GM23338 (cell line): ENCODE measurements around the gene EEPD1. TPM values are rescaled to one million over a fixed set of nuclear protein-coding genes. Genes with fewer than 3 reads are reported as not detected.

ENCODE experiments used
- ATAC-seq: fragments of 200-7000 bp; cut with Tn5 transposase; 3 replicates; pipeline ENCODE4 v1.9.1; 2020
- DNase-seq: peaks from one replicate; pipeline ENCODE4 v3.0.0-alpha.2; 2015; ENCODE audit warnings: low spot score
- H2AFZ ChIP-seq: fragments of 200-600 bp; sonication (generic); 2 replicates; pipeline ENCODE4 v1.8.0; 2016; ENCODE audit warnings: antibody characterized with exemption, mild to moderate bottlenecking, moderate library complexity
- H3F3A ChIP-seq: fragments of 200-600 bp; sonication (generic); replicated peaks from 2 replicates; pipeline ENCODE4 v1.8.0; 2017; ENCODE audit warnings: antibody characterized with exemption, mixed run types, low read depth
- H3K27ac ChIP-seq: fragments of 200-600 bp; sonication (generic); 2 replicates; pipeline ENCODE4 v1.6.1; 2016; ENCODE audit warnings: low read depth
- H3K27me3 ChIP-seq: fragments of 200-600 bp; sonication (generic); 2 replicates; pipeline ENCODE4 v1.8.0; 2016; ENCODE audit warnings: mild to moderate bottlenecking, mixed run types, moderate library complexity; ENCODE audit not compliant: insufficient read depth
- H3K36me3 ChIP-seq: fragments of 200-600 bp; sonication (generic); 2 replicates; pipeline ENCODE4 v1.8.0; 2016; ENCODE audit warnings: mild to moderate bottlenecking; ENCODE audit not compliant: insufficient read depth
- H3K4me1 ChIP-seq: fragments of 200-600 bp; sonication (generic); 2 replicates; pipeline ENCODE4 v1.8.0; 2016; ENCODE audit warnings: mild to moderate bottlenecking, moderate library complexity; ENCODE audit not compliant: insufficient read depth
- H3K4me2 ChIP-seq: fragments of 200-600 bp; sonication (generic); 2 replicates; pipeline ENCODE4 v1.7.1; 2017; ENCODE audit warnings: mixed run types
- H3K4me3 ChIP-seq: fragments of 200-600 bp; sonication (generic); 2 replicates; pipeline ENCODE4 v1.6.1; 2016; ENCODE audit warnings: mixed run types
- H3K79me2 ChIP-seq: fragments of 200-600 bp; sonication (generic); replicated peaks from 2 replicates; pipeline ENCODE4 v1.8.0; 2017; ENCODE audit warnings: mild to moderate bottlenecking; ENCODE audit not compliant: insufficient read depth
- H3K9me2 ChIP-seq: fragments of 200-600 bp; sonication (generic); 2 replicates; pipeline ENCODE4 v1.8.0; 2017; ENCODE audit not compliant: insufficient read depth
- H4K20me1 ChIP-seq: fragments of 200-600 bp; sonication (generic); replicated peaks from 2 replicates; pipeline ENCODE4 v1.8.0; 2017; ENCODE audit warnings: mild to moderate bottlenecking; ENCODE audit not compliant: insufficient read depth
- H3K27ac Mint-ChIP-seq: 2 replicates; pipeline ENCODE4 v1.8.0; 2020; ENCODE audit warnings: inconsistent platforms, mild to moderate bottlenecking, moderate library complexity, mixed read lengths
- H3K27me3 Mint-ChIP-seq: 3 replicates; pipeline ENCODE4 v1.8.0; 2022; ENCODE audit warnings: low read depth, mild to moderate bottlenecking, moderate library complexity, mixed read lengths, inconsistent platforms; ENCODE audit not compliant: insufficient read depth, poor library complexity
- H3K36me3 Mint-ChIP-seq: 3 replicates; pipeline ENCODE4 v1.8.0; 2021; ENCODE audit warnings: low read depth, mild to moderate bottlenecking, inconsistent platforms, moderate library complexity, mixed read lengths
- H3K4me1 Mint-ChIP-seq: 3 replicates; pipeline ENCODE4 v1.8.0; 2020; ENCODE audit warnings: mild to moderate bottlenecking, inconsistent platforms, mixed read lengths
- H3K4me3 Mint-ChIP-seq: 3 replicates; pipeline ENCODE4 v1.8.0; 2021; ENCODE audit warnings: moderate library complexity, mild to moderate bottlenecking, inconsistent platforms, mixed read lengths
- H3K9me3 Mint-ChIP-seq: 3 replicates; pipeline ENCODE4 v1.8.0; 2020; ENCODE audit warnings: moderate library complexity, mild to moderate bottlenecking, inconsistent platforms, mixed read lengths
- CREB1 ChIP-seq: fragments of 250-450 bp; sonication (Bioruptor Pico); IDR thresholded peaks from 2 replicates; pipeline ENCODE4 v1.5.0; 2020; ENCODE audit warnings: low read depth, mild to moderate bottlenecking, moderate library complexity
- CTCF ChIP-seq, 2 experiments: fragments of 200-600 bp in 1 of 2; sonication (generic) in 1 of 2; conservative IDR thresholded peaks; 2 replicates each; pipeline versions ENCODE4 v1.5.1 to v1.6.1; 2016 to 2017; ENCODE audit warnings: antibody characterized with exemption in 2 of 2, low read depth in 2 of 2, mild to moderate bottlenecking in 2 of 2, moderate library complexity in 1 of 2
- EZH2 ChIP-seq: fragments of 200-600 bp; sonication (generic); IDR thresholded peaks from one replicate; pipeline ENCODE4 v1.8.0; 2017; ENCODE audit warnings: antibody characterized with exemption, mild to moderate bottlenecking, low read depth; ENCODE audit not compliant: unreplicated experiment
- EZH2phosphoT487 ChIP-seq: fragments of 200-600 bp; sonication (generic); IDR thresholded peaks from one replicate; pipeline ENCODE4 v1.8.1; 2018; ENCODE audit warnings: antibody characterized with exemption; ENCODE audit not compliant: unreplicated experiment
- JUNB ChIP-seq: IDR thresholded peaks from one replicate; pipeline ENCODE4 v1.6.1; 2016; ENCODE audit warnings: antibody characterized with exemption; ENCODE audit not compliant: unreplicated experiment
- NANOG ChIP-seq: IDR thresholded peaks from 2 replicates; pipeline ENCODE4 v1.6.1; 2016; ENCODE audit warnings: antibody characterized with exemption, borderline replicate concordance
- POLR2AphosphoS5 ChIP-seq: IDR thresholded peaks from 2 replicates; pipeline ENCODE4 v1.6.1; 2016; ENCODE audit warnings: antibody characterized with exemption, low read depth
- REST ChIP-seq: IDR thresholded peaks from one replicate; pipeline ENCODE4 v1.6.1; 2018; ENCODE audit warnings: antibody characterized with exemption; ENCODE audit not compliant: unreplicated experiment
- STAT1 ChIP-seq: IDR thresholded peaks from one replicate; pipeline ENCODE4 v1.6.1; 2016; ENCODE audit warnings: antibody characterized with exemption; ENCODE audit not compliant: unreplicated experiment
- ZNF114 ChIP-seq: fragments of 250-450 bp; sonication (Bioruptor Pico); IDR thresholded peaks from 2 replicates; pipeline ENCODE4 v1.5.0; 2020; ENCODE audit warnings: mild to moderate bottlenecking, moderate library complexity
- ZNF331 ChIP-seq: fragments of 250-450 bp; sonication (Bioruptor Pico); IDR thresholded peaks from 2 replicates; pipeline ENCODE4 v1.5.0; 2020; ENCODE audit warnings: low read depth, mild to moderate bottlenecking, moderate library complexity
- polyA plus RNA-seq: library from polyadenylated mRNA; unstranded; fragments of >200 nt; fragmentation: Nextera tagmentation; extraction: Ambion mirVana; gene quantifications from 2 replicates; pipeline ENCODE4 v1.2.1, GENCODE V29; 2016
- total RNA-seq: library from RNA; depleted of rRNA; stranded (reverse); fragments of >200 nt; shearing (Covaris generic); gene quantifications from 2 replicates; pipeline ENCODE4 v1.2.3, GENCODE V29; 2014
- TF ChIP-seq, protein P1 (sequence below): fragments of 250-450 bp; sonication (Bioruptor Pico); IDR thresholded peaks from 2 replicates; pipeline ENCODE4 v1.5.0; 2020; ENCODE audit warnings: mild to moderate bottlenecking, moderate library complexity
- TF ChIP-seq, protein P2 (sequence below): IDR thresholded peaks from 2 replicates; pipeline ENCODE4 v1.6.1; 2016; ENCODE audit warnings: antibody characterized with exemption

EEPD1 gene
- total and polyA plus RNA-seq, 2 experiments from 2014 or later: 4.1 to 17.1 TPM

- Mint-ChIP-seq H3K9me3 (no peaks in the 10 kb centered on the region), H3K4me1 (peaks cover 32% of the 10 kb centered on the region), H3K27me3 (peaks cover 15% of the 10 kb centered on the region), H3K36me3 (peaks cover 9% of the 10 kb centered on the region; the same call in 2 of the 3 replicates), H3K27ac (no peak overlapping the region), H3K4me3 (no peak overlapping the region)
- Histone ChIP-seq H3K79me2 (no peaks in the 10 kb centered on the region), H2AFZ (no peak overlapping the region), H3F3A (no peaks in the 10 kb centered on the region), H4K20me1 (no peaks in the 10 kb centered on the region), H3K4me3 (no peak overlapping the region), H3K4me2 (no peak overlapping the region), H3K9me2 (0 out of 2 replicates have a peak, but pooled peaks cover 5% of the 10 kb centered on the region), H3K27me3 (no peaks in the 10 kb centered on the region), H3K36me3 (no peaks in the 10 kb centered on the region), H3K4me1 (no peaks in the 10 kb centered on the region; the same call in 1 of the 2 replicates), H3K27ac (no peak overlapping the region)
- TF ChIP-seq STAT1 (no peak), JUNB (no peak), NANOG (no peak), ZNF331 (CRISPR knock-in tag) (no peak), EZH2 (no peak), EZH2phosphoT487 (no peak), CTCF (conservative IDR thresholded peaks at IDR 0.05; ENCODE audit: low read depth in 2 of 2) (no peak), POLR2AphosphoS5 (no peak), ZNF114 (CRISPR knock-in tag) (no peak), CREB1 (CRISPR knock-in tag) (no peak), REST (no peak)
- TF ChIP-seq, protein P1, sequence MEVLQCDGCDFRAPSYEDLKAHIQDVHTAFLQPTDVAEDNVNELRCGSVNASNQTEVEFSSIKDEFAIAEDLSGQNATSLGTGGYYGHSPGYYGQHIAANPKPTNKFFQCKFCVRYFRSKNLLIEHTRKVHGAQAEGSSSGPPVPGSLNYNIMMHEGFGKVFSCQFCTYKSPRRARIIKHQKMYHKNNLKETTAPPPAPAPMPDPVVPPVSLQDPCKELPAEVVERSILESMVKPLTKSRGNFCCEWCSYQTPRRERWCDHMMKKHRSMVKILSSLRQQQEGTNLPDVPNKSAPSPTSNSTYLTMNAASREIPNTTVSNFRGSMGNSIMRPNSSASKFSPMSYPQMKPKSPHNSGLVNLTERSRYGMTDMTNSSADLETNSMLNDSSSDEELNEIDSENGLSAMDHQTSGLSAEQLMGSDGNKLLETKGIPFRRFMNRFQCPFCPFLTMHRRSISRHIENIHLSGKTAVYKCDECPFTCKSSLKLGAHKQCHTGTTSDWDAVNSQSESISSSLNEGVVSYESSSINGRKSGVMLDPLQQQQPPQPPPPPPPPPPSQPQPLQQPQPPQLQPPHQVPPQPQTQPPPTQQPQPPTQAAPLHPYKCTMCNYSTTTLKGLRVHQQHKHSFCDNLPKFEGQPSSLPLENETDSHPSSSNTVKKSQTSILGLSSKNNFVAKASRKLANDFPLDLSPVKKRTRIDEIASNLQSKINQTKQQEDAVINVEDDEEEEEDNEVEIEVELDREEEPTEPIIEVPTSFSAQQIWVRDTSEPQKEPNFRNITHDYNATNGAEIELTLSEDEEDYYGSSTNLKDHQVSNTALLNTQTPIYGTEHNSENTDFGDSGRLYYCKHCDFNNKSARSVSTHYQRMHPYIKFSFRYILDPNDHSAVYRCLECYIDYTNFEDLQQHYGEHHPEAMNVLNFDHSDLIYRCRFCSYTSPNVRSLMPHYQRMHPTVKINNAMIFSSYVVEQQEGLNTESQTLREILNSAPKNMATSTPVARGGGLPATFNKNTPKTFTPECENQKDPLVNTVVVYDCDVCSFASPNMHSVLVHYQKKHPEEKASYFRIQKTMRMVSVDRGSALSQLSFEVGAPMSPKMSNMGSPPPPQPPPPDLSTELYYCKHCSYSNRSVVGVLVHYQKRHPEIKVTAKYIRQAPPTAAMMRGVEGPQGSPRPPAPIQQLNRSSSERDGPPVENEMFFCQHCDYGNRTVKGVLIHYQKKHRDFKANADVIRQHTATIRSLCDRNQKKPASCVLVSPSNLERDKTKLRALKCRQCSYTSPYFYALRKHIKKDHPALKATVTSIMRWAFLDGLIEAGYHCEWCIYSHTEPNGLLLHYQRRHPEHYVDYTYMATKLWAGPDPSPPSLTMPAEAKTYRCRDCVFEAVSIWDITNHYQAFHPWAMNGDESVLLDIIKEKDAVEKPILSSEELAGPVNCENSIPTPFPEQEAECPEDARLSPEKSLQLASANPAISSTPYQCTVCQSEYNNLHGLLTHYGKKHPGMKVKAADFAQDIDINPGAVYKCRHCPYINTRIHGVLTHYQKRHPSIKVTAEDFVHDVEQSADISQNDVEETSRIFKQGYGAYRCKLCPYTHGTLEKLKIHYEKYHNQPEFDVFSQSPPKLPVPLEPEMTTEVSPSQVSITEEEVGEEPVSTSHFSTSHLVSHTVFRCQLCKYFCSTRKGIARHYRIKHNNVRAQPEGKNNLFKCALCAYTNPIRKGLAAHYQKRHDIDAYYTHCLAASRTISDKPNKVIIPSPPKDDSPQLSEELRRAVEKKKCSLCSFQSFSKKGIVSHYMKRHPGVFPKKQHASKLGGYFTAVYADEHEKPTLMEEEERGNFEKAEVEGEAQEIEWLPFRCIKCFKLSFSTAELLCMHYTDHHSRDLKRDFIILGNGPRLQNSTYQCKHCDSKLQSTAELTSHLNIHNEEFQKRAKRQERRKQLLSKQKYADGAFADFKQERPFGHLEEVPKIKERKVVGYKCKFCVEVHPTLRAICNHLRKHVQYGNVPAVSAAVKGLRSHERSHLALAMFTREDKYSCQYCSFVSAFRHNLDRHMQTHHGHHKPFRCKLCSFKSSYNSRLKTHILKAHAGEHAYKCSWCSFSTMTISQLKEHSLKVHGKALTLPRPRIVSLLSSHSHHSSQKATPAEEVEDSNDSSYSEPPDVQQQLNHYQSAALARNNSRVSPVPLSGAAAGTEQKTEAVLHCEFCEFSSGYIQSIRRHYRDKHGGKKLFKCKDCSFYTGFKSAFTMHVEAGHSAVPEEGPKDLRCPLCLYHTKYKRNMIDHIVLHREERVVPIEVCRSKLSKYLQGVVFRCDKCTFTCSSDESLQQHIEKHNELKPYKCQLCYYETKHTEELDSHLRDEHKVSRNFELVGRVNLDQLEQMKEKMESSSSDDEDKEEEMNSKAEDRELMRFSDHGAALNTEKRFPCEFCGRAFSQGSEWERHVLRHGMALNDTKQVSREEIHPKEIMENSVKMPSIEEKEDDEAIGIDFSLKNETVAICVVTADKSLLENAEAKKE: no peak
- TF ChIP-seq, protein P2, sequence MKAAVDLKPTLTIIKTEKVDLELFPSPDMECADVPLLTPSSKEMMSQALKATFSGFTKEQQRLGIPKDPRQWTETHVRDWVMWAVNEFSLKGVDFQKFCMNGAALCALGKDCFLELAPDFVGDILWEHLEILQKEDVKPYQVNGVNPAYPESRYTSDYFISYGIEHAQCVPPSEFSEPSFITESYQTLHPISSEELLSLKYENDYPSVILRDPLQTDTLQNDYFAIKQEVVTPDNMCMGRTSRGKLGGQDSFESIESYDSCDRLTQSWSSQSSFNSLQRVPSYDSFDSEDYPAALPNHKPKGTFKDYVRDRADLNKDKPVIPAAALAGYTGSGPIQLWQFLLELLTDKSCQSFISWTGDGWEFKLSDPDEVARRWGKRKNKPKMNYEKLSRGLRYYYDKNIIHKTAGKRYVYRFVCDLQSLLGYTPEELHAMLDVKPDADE: no peak
- DNase-seq (no peak), ATAC-seq (no peak)
Observed at GRCh38 chr7:36300696-36301350, 147.8 kb downstream of the EEPD1 start.
